Activated naive CD4-positive, alpha-beta T cell (primary cell): ENCODE data around the gene ZNF230.

Source experiments
- DNase-seq, 4 experiments: peaks; one replicate each; lab custom pipeline; 2025; lab: John Stamatoyannopoulos, UW

Gene ZNF230

GRCh38 chr19:44042147-44042546 lies 39.4 kb downstream of the ZNF230 start:
- DNase-seq: no peak

DNA sequence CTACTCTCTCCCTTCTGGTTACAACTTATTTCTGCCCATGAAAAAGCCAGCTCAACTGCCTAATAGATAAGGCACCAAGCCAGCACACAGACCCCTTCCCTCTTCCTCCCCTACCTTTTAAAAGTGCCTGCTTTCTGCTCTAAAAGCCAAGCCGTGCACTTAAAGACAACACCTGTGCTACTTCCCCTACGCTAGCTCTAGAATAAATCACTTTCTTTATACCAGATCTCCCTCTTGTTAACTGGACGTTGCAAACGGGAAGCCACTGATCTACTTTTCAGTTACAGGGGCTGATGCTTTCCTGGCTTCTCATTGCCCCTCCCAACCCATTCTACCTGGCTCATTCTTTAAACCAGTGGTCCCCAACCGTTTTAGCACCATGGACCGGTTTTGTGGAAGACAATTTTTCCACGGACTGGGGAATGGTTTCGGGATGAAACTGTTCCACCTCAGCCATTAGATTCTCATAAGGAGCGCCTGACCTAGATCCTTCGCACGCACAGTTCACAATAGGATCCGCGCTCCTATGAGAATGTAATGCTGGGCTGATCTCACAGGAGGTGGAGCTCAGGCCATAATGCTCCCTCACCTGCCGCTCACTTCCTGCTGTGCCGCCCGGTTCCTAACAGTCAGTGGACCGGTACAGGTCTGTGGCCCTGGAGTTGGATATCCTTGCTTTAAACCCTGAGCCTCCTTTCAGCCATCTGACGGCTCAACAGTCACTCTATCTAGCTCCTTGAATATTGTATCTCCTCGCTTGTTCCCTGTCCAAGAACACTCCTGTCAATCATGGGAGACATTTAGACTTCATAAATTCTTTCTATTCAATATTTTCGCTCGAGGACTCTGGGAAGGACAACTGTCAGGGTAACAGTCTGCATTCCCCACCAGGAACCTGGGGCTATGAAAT lies 48.2 kb downstream of the ZNF230 start:
- DNase-seq: peak in 1 of 4 experiments; percentile 3

DNA sequence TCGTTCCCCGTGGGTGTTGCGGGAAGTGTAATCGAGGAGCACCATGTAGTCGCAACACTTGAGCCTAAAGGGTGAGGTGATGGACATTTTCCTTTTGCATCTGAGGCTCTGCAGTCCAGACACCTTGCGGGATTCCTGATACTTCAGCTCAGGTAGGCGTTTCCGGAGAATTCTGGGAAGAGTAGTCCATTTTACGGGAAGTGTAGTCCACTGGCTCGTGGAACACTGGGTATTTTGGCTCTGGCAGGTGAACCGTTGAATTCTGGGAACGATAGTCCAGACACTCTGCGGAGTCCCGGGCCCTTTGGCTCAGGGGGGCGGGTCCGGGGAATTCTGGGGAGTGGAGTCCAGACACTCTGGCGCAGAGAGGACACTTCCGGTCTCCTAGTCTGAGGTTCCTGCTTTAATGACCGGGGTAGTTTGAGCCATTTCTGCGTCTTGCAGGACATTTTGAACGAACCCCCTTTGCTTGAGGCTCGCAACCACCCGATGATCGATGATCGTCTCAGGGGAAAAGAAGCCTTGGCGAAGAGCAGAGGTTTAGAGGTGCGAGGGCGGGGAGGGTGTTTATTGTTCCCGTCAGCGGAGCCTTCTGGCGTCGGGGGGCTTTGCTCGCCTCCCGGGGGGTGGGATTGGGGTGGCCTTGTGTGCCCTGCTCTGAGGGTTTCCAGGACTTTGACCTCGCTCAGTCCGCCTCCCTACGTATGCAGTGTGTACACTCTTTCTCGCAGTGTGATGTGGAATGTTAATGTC lies 49.1 kb downstream of the ZNF230 start, which contains the start of gene ZNF223:
Gene ZNF223, plus strand, starts transcription at position 387 of the 753 bp plus-strand sequence. CDS start 3,141 bp downstream, outside the sequence.
- DNase-seq: peak in 3 of 4 experiments; percentile 27 to 55 (median 32)

- no peak for DNase-seq
These were observed 53.1 kb downstream of the ZNF230 start for GRCh38 chr19:44055870-44056269.

DNA sequence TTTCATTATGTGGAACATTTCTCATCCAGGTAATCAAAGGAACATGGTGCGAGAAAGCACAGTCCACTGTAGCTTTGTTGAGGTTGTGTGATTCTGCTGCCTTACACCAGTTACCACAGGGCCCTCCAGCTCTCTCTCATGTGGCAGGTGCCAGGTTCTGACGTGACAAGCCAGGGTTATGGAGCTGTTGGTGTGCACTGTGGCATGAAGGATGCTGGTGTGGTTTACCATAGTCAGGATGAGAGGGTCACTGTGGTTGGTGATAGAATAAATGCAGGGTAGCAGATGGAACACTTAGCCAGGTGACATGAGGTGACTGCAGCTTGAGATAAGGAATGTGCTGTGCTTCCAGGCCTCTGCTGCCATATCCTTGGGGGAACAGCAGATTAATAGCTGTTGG lies 56.5 kb downstream of the ZNF230 start:
- DNase-seq: no peak

DNA sequence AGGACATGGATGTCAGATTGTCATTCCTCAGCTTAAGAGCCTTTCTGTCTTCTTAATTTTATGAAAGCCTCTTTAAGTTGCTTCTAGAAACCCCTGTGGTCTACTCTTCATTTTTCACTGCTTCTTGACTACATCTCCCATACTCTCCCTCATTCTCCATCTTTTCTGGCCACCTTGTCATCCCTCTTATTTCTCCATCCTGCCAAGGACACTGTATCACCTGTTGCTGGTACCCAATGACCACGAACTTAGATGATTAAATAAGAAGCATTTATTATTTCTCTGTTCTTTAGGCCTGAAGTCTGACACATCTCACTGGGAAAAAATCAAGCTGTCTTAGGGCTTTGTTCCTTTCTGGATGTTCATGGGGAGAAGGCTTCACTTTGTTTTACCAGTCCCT lies 58.3 kb downstream of the ZNF230 start:
- DNase-seq: no peak
